ENCODE results near the gene SENP5. TPM values are rescaled to one million over a fixed set of nuclear protein-coding genes. Genes with fewer than 3 reads are reported as not detected.

The SENP5 gene
- total RNA-seq, 1 donor from 2014 or later: 39.5 TPM

DNA sequence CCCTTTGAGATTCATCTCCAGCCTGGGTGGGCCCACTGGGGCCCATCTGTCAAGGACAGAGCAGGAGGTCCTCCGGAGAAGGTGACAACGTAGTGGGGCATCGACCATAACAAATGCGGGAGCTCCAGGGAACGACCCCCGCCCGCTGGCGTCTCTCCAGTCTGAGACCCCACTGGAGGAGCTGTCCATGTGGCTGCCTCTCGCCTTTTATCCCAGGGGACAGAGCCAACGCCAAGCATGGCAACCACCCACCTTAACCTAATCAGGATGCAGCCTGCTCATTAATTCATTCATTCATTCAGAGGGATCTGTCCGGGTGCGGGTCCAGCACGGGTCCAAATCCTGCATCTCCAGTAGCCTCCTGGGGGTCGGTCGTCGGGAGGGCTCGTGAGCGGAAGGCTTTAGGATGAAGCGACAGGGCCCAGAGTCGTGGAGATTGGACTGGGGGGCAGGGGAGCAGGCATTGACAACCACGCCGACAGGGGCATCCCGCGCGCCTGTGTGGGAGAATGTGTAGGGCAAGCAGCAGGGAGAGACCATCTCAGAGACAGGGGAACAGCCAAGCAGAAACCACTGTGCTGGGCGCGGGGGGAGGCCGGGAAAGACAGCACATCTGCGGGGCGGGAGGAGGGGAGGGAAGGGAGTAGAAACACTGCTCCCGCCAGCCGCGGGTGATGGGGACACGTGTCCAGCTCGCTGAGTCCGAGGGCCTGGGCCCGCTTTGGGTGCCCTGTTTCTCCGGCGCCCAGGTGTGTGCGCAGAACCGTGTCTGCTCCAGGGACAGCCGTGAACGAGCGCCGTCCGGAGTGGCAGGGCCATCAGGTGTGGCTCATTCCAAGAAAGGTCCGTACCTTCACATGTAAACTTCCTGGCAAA lies 99.0 kb downstream of the SENP5 start:
- TF ChIP-seq, protein P1, sequence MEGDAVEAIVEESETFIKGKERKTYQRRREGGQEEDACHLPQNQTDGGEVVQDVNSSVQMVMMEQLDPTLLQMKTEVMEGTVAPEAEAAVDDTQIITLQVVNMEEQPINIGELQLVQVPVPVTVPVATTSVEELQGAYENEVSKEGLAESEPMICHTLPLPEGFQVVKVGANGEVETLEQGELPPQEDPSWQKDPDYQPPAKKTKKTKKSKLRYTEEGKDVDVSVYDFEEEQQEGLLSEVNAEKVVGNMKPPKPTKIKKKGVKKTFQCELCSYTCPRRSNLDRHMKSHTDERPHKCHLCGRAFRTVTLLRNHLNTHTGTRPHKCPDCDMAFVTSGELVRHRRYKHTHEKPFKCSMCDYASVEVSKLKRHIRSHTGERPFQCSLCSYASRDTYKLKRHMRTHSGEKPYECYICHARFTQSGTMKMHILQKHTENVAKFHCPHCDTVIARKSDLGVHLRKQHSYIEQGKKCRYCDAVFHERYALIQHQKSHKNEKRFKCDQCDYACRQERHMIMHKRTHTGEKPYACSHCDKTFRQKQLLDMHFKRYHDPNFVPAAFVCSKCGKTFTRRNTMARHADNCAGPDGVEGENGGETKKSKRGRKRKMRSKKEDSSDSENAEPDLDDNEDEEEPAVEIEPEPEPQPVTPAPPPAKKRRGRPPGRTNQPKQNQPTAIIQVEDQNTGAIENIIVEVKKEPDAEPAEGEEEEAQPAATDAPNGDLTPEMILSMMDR (conservative IDR thresholded peaks at IDR 0.05): no peak
- Mint-ChIP-seq H3K27ac (no peak overlapping the region), H3K9me3 (no peaks in the 10 kb centered on the region), H3K36me3 (no peaks in the 10 kb centered on the region), H3K27me3 (peaks cover 66% of the 10 kb centered on the region), H3K4me1 (ENCODE audit: unreplicated experiment) (no peaks in the 10 kb centered on the region), H3K4me3 (no peak overlapping the region)
- no peak for DNase-seq (ENCODE audit: extremely low spot score, unreplicated experiment)

DNA sequence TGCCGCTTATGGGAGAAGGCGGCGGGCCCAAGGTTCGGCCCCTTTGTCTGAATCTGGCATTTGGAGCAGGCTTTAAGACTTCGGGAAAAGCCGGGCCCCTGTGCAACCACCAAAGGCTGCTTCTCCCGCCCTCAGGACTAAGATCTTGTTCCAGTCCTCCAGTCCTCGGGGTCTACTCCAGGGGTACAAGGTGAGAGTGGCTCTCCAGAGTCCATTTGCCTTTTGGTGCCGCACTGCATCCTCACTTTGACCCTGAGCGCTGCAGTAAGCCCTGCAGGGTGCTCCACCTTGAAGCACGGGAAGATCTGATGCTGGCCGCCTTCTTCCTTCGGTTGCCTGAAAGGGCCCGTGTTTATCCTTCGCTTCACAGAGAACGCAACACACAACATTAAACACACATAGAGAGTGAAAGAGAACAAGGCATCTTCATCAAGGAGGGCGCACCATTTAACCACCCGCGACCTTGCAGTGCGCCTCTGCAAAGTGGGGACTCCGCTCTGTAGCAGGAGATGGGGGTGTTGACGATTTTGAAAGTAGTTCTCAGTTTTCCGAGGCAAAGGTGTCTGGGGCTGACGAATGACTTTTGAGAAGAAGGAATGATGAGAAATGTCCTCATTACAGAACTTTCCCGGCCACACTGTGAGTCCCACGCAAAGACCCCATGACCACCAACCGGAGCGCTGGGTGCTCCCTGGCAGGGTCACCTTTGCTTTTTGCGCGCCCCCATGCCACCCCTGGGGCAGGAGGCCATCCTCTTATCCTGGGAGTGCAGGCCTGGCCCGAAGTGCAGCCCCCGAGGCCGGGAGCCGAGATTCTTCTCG lies 99.9 kb downstream of the SENP5 start:
- peaks cover 60% of the 10 kb centered on the region for H3K27me3 Mint-ChIP-seq
- no peaks in the 10 kb centered on the region for H3K9me3 Mint-ChIP-seq
- no peak for DNase-seq (ENCODE audit: extremely low spot score, unreplicated experiment)
- no peaks in the 10 kb centered on the region for H3K4me1 Mint-ChIP-seq (ENCODE audit: unreplicated experiment)
- H3K27ac Mint-ChIP-seq: no peak overlapping the region
- H3K36me3 Mint-ChIP-seq: no peaks in the 10 kb centered on the region
- TF ChIP-seq, protein P1 (conservative IDR thresholded peaks at IDR 0.05): no peak
- H3K4me3 Mint-ChIP-seq: peak overlapping the region; percentile 83

- Mint-ChIP-seq H3K9me3 (no peaks in the 10 kb centered on the region), H3K4me1 (ENCODE audit: unreplicated experiment) (no peaks in the 10 kb centered on the region), H3K36me3 (no peaks in the 10 kb centered on the region), H3K4me3 (peak within 1 kb of the TSS; percentile 83), H3K27ac (no peak within 1 kb of the TSS), H3K27me3 (peaks cover 53% of the 10 kb centered on the region)
- TF ChIP-seq, protein P1 (conservative IDR thresholded peaks at IDR 0.05): no peak
- DNase-seq (ENCODE audit: extremely low spot score, unreplicated experiment): no peak
Observed at GRCh38 chr3:196968233-196969133, 100.8 kb downstream of the SENP5 start, which contains the start of gene PIGZ. PIGZ (minus strand) TSS chr3:196968833; CDS start chr3:196952031, 16,802 bp downstream.

GRCh38 chr3:196969134-196969659 lies 101.5 kb downstream of the SENP5 start:
- Mint-ChIP-seq H3K27ac (no peak overlapping the region), H3K9me3 (no peaks in the 10 kb centered on the region), H3K4me3 (peak overlapping the region; percentile 75), H3K36me3 (no peaks in the 10 kb centered on the region), H3K27me3 (peaks cover 52% of the 10 kb centered on the region), H3K4me1 (ENCODE audit: unreplicated experiment) (no peaks in the 10 kb centered on the region)
- TF ChIP-seq, protein P1 (conservative IDR thresholded peaks at IDR 0.05): no peak
- no peak for DNase-seq (ENCODE audit: extremely low spot score, unreplicated experiment)
